HepG2 (cell line): ENCODE data around the gene TM2D1.

Source experiments
- BRF2 ChIP-seq: sonication (generic); formaldehyde crosslinking; IDR thresholded peaks from 2 replicates; pipeline ENCODE4 v1.8.1; 2022; ENCODE audit warnings: mild to moderate bottlenecking, missing genetic modification reagents
- CREB1 ChIP-seq, 2 experiments: fragments of 450-650 bp in 1 of 2; IDR thresholded peaks; 2 replicates each; pipeline ENCODE4 v1.6.1; 2016 to 2017; ENCODE audit warnings: control low read depth in 1 of 2, mild to moderate bottlenecking in 1 of 2, missing compliant biosample characterization in 1 of 2, missing genetic modification characterization in 1 of 2
- GMEB1 ChIP-seq: sonication (generic); formaldehyde crosslinking; IDR thresholded peaks from 2 replicates; pipeline ENCODE4 v1.5.1; 2020; ENCODE audit warnings: missing genetic modification reagents, mild to moderate bottlenecking, borderline replicate concordance
- PRDM4 ChIP-seq: sonication (generic); formaldehyde crosslinking; IDR thresholded peaks from 2 replicates; pipeline ENCODE4 v1.9.0; 2021; ENCODE audit warnings: missing genetic modification reagents, borderline replicate concordance
- ZBTB21 ChIP-seq: sonication (generic); formaldehyde crosslinking; IDR thresholded peaks from 2 replicates; pipeline ENCODE4 v1.4.0; 2020; ENCODE audit warnings: missing genetic modification reagents
- ZNF280D ChIP-seq: sonication (generic); formaldehyde crosslinking; IDR thresholded peaks from 2 replicates; pipeline ENCODE4 v1.5.1; 2020; ENCODE audit warnings: mild to moderate bottlenecking, missing genetic modification reagents
- ZNF574 ChIP-seq: sonication (generic); formaldehyde crosslinking; IDR thresholded peaks from 2 replicates; pipeline ENCODE4 v1.4.0; 2020; ENCODE audit warnings: missing genetic modification reagents
- ZNF660 ChIP-seq: sonication (generic); formaldehyde crosslinking; IDR thresholded peaks from 2 replicates; pipeline ENCODE4 v1.5.1; 2020; ENCODE audit warnings: mild to moderate bottlenecking, low read depth, missing genetic modification reagents, borderline replicate concordance

- no peak for TF ChIP-seq ZNF280D (CRISPR knock-in tag)
- no peak for TF ChIP-seq PRDM4
- no peak for TF ChIP-seq CREB1 (IDR thresholded peaks at IDR 0.05)
- TF ChIP-seq CREB1 (CRISPR knock-in tag; IDR thresholded peaks at IDR 0.05) = no peak
- TF ChIP-seq GMEB1 = no peak
- no peak for TF ChIP-seq ZBTB21 (CRISPR knock-in tag)
- TF ChIP-seq BRF2 (CRISPR knock-in tag) = no peak
- no peak for TF ChIP-seq ZNF660 (CRISPR knock-in tag)
- no peak for TF ChIP-seq ZNF574 (CRISPR knock-in tag)
Observed at GRCh38 chr1:61746813-61747212, 21.9 kb upstream of the TM2D1 start.
